H7 (cell line): ENCODE data around the gene DLEU7. TPM values are rescaled to one million over a fixed set of nuclear protein-coding genes. Genes with fewer than 3 reads are reported as not detected.

ENCODE experiments used
- DNase-seq: peaks from one replicate; pipeline ENCODE4 v3.0.0; 2012
- H3K27me3 ChIP-seq: 2 replicates; pipeline ENCODE4 v1.6.0; 2011; ENCODE audit warnings: mild to moderate bottlenecking, low read length; ENCODE audit not compliant: control insufficient read depth, insufficient read depth
- H3K36me3 ChIP-seq: replicated peaks from 2 replicates; pipeline ENCODE4 v1.5.1; 2011; ENCODE audit warnings: low read length; ENCODE audit not compliant: control insufficient read depth, insufficient read depth
- H3K4me3 ChIP-seq: 2 replicates; pipeline ENCODE4 v1.5.1; 2011; ENCODE audit warnings: low read depth, mild to moderate bottlenecking, control low read depth, low read length, moderate library complexity; ENCODE audit not compliant: insufficient read depth
- total RNA-seq: library from RNA; depleted of rRNA; stranded (reverse); fragments of >200 nt; shearing (Covaris generic); gene quantifications from 2 replicates; pipeline ENCODE4 v1.2.3, GENCODE V29; 2014; rRNA removed

The DLEU7 gene
- total RNA-seq = 1.7 and 4.6 TPM in 2 replicates

DNA sequence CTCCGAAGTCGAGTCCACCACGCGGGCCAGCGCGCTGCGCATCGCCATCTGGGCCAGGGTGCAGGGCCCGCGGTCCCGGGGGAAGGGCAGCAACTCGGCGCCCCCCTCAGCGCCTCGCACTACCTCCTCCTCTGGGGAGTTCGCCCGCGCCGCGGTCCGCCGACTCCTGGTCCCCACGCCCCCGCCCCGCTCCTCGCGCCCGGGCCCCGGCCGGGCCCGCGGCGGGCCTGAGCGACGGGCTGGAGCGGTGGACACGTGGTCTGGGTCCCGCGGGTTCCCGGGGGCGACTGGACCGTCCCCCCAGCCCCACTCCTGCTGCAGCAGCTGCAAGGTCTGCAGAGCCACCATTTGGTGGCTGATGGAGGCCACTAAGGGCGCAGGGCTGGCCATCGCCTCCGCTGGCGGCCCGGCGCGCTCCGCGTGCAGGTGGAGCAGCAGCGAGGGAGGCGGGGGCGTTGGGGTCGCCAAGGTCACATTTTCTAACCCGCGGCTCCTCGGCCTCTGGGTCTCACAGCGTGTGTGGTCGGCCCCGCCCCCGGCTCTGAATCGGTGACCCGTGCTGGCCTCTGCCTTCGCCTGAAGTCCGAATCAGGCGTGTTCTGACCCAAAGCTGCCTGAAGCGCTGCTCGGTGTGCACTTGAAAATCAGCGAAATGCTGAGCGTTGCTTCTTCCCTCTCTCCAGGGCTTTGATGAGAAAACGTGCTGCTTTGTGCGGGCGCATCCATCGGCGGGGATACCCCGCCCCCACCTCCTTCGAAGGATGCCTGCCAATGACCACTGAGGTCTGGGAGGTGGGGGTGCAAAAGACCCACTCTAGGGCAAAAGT is at the start of gene DLEU7:
Gene DLEU7 (minus strand): TSS at position 436 of the 827 bp plus-strand sequence. CDS start 46 bp downstream, at position 390.
- DNase-seq = peak; percentile 81
- H3K36me3 ChIP-seq = no peaks in the 10 kb centered on the region; the same call in 1 of the 2 replicates
- H3K4me3 ChIP-seq = peak within 1 kb of the TSS; percentile 50
- peaks cover 20% of the 10 kb centered on the region for H3K27me3 ChIP-seq

DNA sequence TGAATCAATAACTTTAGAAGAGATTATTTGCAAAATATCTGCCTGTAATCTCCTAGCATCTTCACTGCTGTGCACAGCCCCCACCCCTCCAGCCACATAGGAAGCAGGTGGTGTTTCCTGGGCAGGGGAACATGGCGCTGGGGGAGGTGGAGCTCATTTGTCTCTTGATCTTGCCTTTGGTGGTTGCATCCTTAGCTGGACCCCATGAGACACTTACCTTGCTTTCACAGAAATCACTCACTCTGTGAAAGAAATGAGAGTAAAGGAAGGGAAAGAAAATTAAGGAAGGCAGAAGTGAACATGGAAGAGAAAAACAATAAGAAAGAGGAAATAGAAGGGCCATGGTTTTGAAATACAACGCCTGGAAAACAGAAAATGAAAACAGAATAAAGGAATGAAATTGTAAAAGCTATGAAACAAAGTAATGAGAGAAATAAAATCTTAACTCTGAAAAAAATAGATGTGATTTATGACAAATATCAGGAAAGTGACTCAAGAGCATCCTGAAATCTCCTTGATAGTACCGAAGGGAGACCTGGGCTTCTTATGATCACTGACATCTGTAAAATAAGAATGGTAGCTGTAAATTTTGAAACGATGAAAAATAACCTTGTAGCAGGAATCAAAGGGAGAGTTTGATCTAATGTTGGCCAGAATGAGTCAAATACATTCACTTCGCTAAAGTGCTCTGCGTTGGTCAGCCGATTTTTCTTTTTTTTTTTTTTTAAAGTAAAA is 48.9 kb upstream of the DLEU7 start:
- Histone ChIP-seq H3K27me3 (no peaks in the 10 kb centered on the region), H3K4me3 (no peak overlapping the region), H3K36me3 (no peaks in the 10 kb centered on the region)
- no peak for DNase-seq

DNA sequence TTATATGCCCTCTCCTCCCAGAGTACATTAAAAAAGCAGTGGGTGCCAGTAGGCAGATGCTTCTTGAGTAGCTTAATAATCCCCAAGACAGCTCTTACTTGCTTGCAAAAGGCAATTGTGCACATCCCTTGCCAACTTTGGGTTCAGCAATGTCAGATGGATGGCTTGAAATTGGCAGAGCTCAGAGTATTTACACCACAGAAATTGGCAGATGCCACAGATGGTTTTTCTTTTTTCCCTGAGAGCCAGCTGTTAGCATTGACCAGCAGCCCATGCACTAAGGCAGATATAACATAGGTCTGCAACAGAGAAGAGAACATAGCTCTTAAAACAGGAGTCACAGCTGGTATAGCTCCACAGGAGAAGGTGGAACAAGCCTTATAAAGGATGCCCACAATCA is 47.7 kb upstream of the DLEU7 start:
- H3K4me3 ChIP-seq = no peak overlapping the region
- no peak for DNase-seq
- no peaks in the 10 kb centered on the region for H3K27me3 ChIP-seq
- H3K36me3 ChIP-seq = no peaks in the 10 kb centered on the region

- no peak for DNase-seq
Observed at GRCh38 chr13:50889317-50889716, 45.8 kb upstream of the DLEU7 start.

GRCh38 chr13:50888362-50888761 is 44.9 kb upstream of the DLEU7 start:
- no peak overlapping the region for H3K4me3 ChIP-seq
- H3K36me3 ChIP-seq = no peaks in the 10 kb centered on the region
- no peak for DNase-seq
- H3K27me3 ChIP-seq = no peaks in the 10 kb centered on the region

More at GRCh38 chr13:50889317-50889716, 45.8 kb upstream of the DLEU7 start:
- Histone ChIP-seq H3K4me3 (no peak overlapping the region), H3K36me3 (no peaks in the 10 kb centered on the region), H3K27me3 (no peaks in the 10 kb centered on the region)

GRCh38 chr13:50887151-50887550 is 43.7 kb upstream of the DLEU7 start:
- DNase-seq = no peak
- no peak overlapping the region for H3K4me3 ChIP-seq
- H3K27me3 ChIP-seq = no peaks in the 10 kb centered on the region
- no peaks in the 10 kb centered on the region for H3K36me3 ChIP-seq

DNA sequence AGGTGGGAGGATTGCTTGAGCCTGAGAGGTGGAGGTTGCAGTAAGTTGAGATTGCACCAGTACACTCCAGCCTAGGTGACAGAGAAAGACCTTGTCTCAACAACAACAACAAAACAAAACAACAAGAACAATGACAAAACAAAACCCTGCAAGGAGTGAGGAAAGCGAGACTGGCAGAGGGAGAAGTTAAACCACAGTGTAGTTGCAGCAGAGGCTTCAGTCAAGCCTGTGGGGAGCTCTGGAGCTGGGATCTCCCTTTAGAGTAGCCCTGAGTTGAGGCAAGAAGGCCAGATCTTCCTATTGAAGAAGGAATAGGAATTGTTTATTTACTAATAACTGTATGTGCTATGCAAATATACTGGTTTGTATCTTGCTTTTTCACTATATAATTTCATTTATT is 40.8 kb upstream of the DLEU7 start:
- no peak for DNase-seq
- H3K4me3 ChIP-seq = no peak overlapping the region
- no peaks in the 10 kb centered on the region for H3K27me3 ChIP-seq
- no peaks in the 10 kb centered on the region for H3K36me3 ChIP-seq

- no peak for DNase-seq
- H3K27me3 ChIP-seq = no peaks in the 10 kb centered on the region
- H3K4me3 ChIP-seq = no peak overlapping the region
- H3K36me3 ChIP-seq = no peaks in the 10 kb centered on the region
Observed at GRCh38 chr13:50883728-50884127, 40.2 kb upstream of the DLEU7 start.

- DNase-seq = no peak
- Histone ChIP-seq H3K4me3 (no peak overlapping the region), H3K27me3 (no peaks in the 10 kb centered on the region), H3K36me3 (no peaks in the 10 kb centered on the region)
Observed at GRCh38 chr13:50882816-50883435, 39.4 kb upstream of the DLEU7 start.

DNA sequence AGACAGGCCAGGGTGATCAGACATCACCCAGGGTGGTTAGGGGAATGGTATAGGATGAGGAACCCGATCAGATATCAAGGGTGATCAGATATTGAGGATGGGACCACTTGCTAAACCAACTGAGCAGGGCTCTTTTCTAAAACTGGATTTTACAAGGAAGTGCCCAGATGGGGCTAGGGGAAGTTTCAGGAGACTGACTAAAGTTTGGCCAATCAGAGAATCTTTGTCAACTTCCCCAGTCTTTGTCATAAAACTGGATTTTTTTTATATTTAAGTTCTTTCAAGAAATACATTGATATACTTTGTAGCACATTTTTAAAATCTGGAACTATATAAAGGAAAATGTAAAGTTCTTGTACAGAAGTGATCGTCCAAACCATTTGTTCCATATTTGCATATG is 30.5 kb upstream of the DLEU7 start:
- H3K36me3 ChIP-seq = no peaks in the 10 kb centered on the region
- DNase-seq = no peak
- H3K4me3 ChIP-seq = no peak overlapping the region
- no peaks in the 10 kb centered on the region for H3K27me3 ChIP-seq

DNA sequence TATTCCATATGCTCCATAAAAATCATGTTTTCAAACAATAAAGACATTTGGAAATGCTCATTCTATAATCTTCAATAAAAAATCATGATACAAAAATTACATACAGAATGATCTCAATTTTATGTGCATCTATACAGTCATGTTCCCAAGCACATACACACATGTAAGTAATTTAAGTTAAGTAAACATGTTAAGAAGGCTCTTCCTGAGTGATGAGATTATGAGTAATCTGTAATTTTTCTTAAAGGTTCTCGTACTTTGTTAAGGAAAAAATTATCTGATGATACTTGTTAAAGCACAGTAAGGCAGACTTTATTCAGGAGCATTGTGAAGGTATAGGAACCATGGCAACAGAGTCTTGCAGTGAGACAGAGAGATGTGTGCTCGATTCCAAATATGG is 30.0 kb upstream of the DLEU7 start:
- H3K27me3 ChIP-seq = no peaks in the 10 kb centered on the region
- H3K4me3 ChIP-seq = no peak overlapping the region
- H3K36me3 ChIP-seq = no peaks in the 10 kb centered on the region
- DNase-seq = no peak

DNA sequence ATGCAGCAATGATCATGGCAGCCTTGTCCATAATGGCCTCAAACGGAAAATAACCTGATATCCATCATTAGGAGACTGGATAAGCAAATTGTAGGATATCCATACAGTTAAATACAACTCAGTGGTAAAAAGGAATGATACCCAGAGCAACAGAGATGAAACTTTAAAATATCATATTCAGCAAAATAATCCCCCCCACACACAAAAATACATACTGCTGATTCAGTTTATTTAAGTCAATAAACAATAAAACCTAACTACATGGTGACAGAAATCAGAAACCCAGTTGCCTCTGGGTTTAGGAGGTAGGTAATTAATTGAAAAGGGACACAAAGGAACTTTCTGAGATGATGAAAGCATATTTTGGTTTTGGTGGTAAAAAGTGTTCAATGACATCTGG is 27.9 kb upstream of the DLEU7 start:
- no peaks in the 10 kb centered on the region for H3K27me3 ChIP-seq
- no peak overlapping the region for H3K4me3 ChIP-seq
- no peaks in the 10 kb centered on the region for H3K36me3 ChIP-seq
- DNase-seq = no peak

- Histone ChIP-seq H3K36me3 (no peaks in the 10 kb centered on the region), H3K27me3 (no peaks in the 10 kb centered on the region), H3K4me3 (no peak overlapping the region)
- no peak for DNase-seq
Observed at GRCh38 chr13:50867637-50867945, 24.1 kb upstream of the DLEU7 start.

DNA sequence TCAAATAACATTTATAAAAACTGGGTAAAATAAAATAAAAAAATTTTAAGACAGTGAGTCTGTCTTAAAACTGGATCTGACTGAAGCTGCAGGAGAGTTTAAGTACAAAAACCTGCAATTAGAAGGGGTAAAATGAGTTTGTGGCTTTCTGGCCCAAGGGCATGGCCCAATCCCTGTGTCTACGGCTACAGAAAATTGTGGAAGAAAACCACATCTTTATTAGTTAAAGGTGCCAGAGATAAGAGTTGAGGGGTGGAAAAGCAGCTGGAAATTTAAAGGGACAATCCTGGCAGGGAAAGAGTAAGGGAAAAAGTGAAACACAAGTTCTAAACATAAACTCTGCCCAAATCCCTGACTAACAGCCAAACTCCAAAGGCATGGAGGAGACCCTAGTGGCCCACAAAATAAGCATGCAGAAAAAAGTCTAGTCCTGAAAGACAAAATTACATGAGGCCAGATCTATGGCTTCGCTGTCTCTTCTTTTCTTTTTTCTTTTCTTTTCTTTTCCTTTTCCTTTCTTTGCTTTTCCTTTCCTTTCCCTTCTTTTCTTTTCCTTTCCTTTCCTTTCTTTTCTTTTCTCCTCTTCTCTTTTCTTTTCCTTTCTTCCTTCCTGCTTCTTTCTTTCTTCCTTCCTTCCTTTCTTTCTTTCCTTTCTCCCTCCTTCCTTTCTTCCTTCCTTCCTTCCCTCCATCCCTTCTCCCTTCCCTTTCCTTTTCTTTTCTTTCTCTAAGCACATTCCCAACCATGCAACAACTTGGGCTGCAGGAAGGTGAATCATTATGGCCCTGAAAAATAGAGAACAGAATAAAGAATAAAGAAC is 23.5 kb upstream of the DLEU7 start:
- Histone ChIP-seq H3K27me3 (no peaks in the 10 kb centered on the region), H3K4me3 (no peak overlapping the region), H3K36me3 (no peaks in the 10 kb centered on the region)
- DNase-seq = no peak
